ENCODE measurements around the gene SLC15A4. TPM values are rescaled to one million over a fixed set of nuclear protein-coding genes. Genes with fewer than 3 reads are reported as not detected.

SLC15A4 gene
- total RNA-seq, 3 donors from 2014 or later: 15.8 to 19.8 (median 18.6) TPM

DNA sequence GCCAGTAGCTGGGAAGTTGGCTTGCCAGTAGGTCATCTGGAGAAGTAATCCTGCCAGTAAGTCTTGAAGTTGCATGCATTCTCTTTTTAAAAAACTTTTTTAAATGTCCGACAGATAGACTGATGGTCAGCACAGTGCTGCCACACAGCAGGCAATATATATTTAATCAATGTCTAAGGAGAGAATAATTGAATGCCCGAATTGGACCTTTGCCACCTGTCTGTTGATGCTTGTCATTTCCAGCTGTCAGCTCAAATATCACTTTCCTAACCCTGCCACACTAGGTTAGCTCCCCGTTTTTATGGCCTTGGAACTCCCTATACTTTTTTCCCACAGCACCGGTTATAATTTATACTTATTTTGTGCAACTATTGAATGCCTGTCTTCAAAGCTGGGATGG, 2.1 kb upstream of the SLC15A4 start:
- no peak overlapping the region for H3K4me3 Mint-ChIP-seq

DNA sequence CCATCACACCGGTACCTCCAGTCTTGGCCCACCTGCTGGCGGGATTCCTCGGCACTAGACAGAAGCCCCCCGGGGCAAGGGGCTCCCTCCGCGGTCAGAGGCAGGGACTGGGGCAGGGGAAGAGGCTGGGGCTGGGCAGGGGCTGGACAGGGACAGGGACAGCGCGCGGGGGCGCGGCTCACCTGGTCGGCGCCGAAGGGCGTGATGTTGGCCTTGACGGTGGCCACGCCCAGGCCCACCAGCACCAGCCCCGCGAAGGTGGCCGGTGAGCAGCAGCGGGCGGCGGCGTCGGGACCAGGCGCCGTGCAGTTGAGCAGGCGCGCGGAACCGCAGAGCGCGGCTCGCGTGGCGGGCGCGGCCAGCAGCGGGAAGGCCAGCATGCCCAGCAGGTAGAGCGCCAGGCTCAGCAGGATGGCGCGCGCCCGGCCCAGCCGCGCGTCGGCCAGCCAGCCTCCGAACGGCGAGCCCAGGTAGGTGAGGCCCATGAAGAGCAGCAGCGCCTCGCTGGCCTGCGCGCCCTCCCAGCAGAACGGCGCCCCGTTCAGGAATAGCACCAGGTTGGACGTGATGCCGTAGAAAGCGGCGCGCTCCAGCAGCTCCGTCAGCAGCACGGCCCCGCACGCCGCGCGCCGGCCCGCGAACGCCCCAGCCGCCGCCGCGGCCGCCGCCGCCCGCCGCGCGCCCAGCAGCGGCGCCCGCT, 392 bp downstream of the SLC15A4 start:
- H3K4me1 Mint-ChIP-seq (ENCODE audit: low read depth): peaks cover 32% of the 10 kb centered on the region
- DNase-seq: peak; percentile 10
- no peaks in the 10 kb centered on the region for H3K9me3 Mint-ChIP-seq
- H3K36me3 Mint-ChIP-seq (ENCODE audit: insufficient read depth): peaks cover 10% of the 10 kb centered on the region
- peak; percentile 35 to 66 for ATAC-seq
- peak overlapping the region; percentile 83 for H3K4me3 Mint-ChIP-seq
- no peaks in the 10 kb centered on the region for H3K27me3 Mint-ChIP-seq (ENCODE audit: low read depth)

More for the DNA sequence above, 2.1 kb upstream of the SLC15A4 start:
- H3K36me3 Mint-ChIP-seq (ENCODE audit: insufficient read depth): peaks cover 5% of the 10 kb centered on the region
- peaks cover 5% of the 10 kb centered on the region for H3K27me3 Mint-ChIP-seq (ENCODE audit: low read depth)
- H3K4me1 Mint-ChIP-seq (ENCODE audit: low read depth): peaks cover 29% of the 10 kb centered on the region
- DNase-seq: no peak
- no peak for ATAC-seq
- H3K9me3 Mint-ChIP-seq: no peaks in the 10 kb centered on the region

GRCh38 chr12:128820723-128821432, 2.9 kb downstream of the SLC15A4 start:
- ATAC-seq (no peak), DNase-seq (no peak)
- no peaks in the 10 kb centered on the region for H3K9me3 Mint-ChIP-seq
- H3K27me3 Mint-ChIP-seq (ENCODE audit: low read depth): no peaks in the 10 kb centered on the region
- H3K4me3 Mint-ChIP-seq: peak overlapping the region; percentile 42
- H3K36me3 Mint-ChIP-seq (ENCODE audit: insufficient read depth): peaks cover 10% of the 10 kb centered on the region
- H3K4me1 Mint-ChIP-seq (ENCODE audit: low read depth): peaks cover 52% of the 10 kb centered on the region

DNA sequence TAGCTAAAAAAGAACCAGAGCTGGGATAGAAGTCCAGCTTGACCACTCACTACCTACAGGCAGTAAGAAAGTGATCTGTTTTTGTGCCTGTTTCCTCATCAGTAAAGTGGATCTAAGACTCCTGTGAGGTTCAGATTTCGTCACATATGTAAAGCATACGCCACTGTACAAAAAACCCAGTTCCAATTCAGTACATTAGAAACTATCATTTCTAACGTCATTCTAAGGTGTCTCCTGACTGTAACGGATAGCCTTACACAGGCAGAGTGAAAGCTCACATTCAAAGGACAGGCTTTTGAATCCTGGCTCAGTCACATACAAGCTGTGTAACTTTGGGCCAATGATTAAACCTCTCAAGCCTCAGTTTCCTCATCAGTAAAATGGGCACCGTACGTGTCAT, 3.5 kb downstream of the SLC15A4 start:
- H3K9me3 Mint-ChIP-seq: no peaks in the 10 kb centered on the region
- peaks cover 10% of the 10 kb centered on the region for H3K36me3 Mint-ChIP-seq (ENCODE audit: insufficient read depth)
- DNase-seq (no peak), ATAC-seq (no peak)
- no peaks in the 10 kb centered on the region for H3K27me3 Mint-ChIP-seq (ENCODE audit: low read depth)
- H3K4me3 Mint-ChIP-seq: no peak overlapping the region
- peaks cover 55% of the 10 kb centered on the region for H3K4me1 Mint-ChIP-seq (ENCODE audit: low read depth)

DNA sequence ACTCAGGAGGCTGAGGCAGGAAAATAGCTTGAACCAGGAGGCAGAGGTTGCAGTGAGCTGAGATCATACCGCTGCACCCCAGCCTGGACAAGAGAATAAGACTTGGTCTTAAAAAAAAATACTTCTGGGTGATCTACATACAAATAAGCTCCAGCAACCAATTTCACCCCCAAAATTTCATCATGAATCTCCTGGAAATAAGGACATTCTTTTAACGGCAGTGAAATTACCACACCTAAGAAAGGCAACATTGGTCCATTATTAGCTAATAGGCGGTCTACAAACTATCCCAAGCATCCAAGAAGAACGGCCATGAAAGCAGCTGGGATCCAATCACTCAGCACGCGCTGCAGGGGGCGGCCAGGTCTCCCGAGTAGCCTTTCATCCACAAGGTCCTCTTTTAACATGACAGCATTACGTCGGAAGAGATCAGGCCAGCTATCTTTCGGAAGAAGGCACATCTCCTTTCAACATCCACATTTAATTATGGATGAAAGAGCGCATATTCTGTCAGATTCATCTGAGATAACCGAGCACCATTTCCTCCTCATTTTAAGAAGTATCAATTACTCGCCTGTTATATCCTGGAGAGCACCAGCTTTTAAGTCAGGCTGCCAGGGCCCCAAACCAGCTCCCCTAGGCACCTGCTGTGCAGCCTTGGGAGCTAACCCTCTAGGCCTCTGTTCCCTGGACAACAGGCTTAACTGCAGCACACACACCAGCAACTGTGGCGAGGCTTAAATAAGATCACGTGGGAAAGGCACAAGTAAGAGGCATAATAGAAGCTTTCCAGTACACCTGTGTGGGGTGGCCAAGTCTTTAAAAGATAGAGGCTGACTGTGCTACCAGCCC, 4.2 kb downstream of the SLC15A4 start:
- no peaks in the 10 kb centered on the region for H3K27me3 Mint-ChIP-seq (ENCODE audit: low read depth)
- DNase-seq (no peak), ATAC-seq (no peak)
- no peak overlapping the region for H3K4me3 Mint-ChIP-seq
- peaks cover 15% of the 10 kb centered on the region for H3K36me3 Mint-ChIP-seq (ENCODE audit: insufficient read depth)
- peaks cover 60% of the 10 kb centered on the region for H3K4me1 Mint-ChIP-seq (ENCODE audit: low read depth)
- H3K9me3 Mint-ChIP-seq: no peaks in the 10 kb centered on the region

DNA sequence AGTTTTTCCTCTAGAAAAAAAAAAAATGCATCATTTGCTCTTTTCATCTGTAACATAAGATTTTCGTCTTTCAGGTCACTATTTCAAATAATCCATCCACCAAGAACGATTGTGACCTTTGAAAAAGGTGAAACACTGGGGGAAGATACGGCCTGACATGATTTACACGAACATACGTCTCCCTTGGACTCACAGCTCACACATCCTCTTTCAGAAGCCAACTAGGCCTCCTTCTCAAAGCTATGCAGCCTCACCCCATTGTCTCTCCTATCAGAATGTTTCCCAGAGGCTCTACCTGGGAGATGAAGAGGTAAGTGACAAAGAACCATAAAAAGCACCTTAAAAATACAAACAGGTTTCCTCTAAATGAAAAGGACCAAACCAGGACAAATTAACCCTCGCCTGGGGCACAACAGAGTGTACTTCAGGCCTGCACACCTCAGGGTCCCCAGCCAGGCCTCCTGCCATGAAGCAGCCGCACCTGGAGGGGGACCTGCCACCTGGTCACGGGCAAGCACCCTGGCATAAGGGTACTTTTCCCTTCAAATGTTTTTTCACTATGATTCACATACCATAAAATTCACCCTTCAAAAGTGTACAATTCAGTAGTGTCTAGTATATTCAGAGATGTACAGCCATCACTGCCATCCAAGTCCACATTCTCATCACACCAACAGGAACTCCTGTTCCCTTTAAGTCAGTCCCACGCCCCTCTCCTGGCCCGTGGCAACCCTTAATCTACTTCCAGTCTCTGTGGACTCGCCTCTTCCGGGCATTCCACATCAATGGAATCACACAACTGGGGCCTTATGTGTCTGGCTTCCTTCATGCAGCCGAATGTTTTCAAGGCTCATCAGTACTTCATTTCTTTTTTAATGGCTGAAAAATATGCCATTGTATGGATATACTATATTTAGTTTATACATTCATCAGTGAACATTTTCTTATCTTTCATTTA, 5.4 kb downstream of the SLC15A4 start:
- Mint-ChIP-seq H3K9me3 (no peaks in the 10 kb centered on the region), H3K4me3 (no peak overlapping the region), H3K36me3 (ENCODE audit: insufficient read depth) (peaks cover 25% of the 10 kb centered on the region), H3K4me1 (ENCODE audit: low read depth) (peaks cover 64% of the 10 kb centered on the region), H3K27me3 (ENCODE audit: low read depth) (no peaks in the 10 kb centered on the region)
- no peak for DNase-seq
- no peak for ATAC-seq

- H3K4me1 Mint-ChIP-seq (ENCODE audit: low read depth): peaks cover 66% of the 10 kb centered on the region
- H3K4me3 Mint-ChIP-seq: no peak overlapping the region
- H3K27me3 Mint-ChIP-seq (ENCODE audit: low read depth): no peaks in the 10 kb centered on the region
- peaks cover 27% of the 10 kb centered on the region for H3K36me3 Mint-ChIP-seq (ENCODE audit: insufficient read depth)
- DNase-seq (no peak), ATAC-seq (no peak)
- no peaks in the 10 kb centered on the region for H3K9me3 Mint-ChIP-seq
Measured at GRCh38 chr12:128817111-128818015, 6.4 kb downstream of the SLC15A4 start.

DNA sequence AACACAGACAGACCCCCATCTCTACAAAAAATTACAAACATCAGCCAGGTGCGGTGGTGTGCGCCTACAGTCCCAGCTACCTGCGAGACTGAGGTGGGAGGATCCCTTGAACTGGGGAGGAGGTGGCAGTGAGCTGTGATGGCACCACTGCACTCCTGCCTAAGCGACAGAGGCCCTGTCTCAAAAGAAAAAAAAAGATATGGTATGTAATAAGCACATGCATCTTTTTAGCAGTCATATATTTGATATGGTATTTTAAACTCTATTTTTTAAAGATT, 7.2 kb downstream of the SLC15A4 start:
- no peak for ATAC-seq
- Mint-ChIP-seq H3K27me3 (ENCODE audit: low read depth) (no peaks in the 10 kb centered on the region), H3K9me3 (no peaks in the 10 kb centered on the region), H3K36me3 (ENCODE audit: insufficient read depth) (peaks cover 25% of the 10 kb centered on the region), H3K4me3 (no peak overlapping the region), H3K4me1 (ENCODE audit: low read depth) (peaks cover 64% of the 10 kb centered on the region)
- no peak for DNase-seq

DNA sequence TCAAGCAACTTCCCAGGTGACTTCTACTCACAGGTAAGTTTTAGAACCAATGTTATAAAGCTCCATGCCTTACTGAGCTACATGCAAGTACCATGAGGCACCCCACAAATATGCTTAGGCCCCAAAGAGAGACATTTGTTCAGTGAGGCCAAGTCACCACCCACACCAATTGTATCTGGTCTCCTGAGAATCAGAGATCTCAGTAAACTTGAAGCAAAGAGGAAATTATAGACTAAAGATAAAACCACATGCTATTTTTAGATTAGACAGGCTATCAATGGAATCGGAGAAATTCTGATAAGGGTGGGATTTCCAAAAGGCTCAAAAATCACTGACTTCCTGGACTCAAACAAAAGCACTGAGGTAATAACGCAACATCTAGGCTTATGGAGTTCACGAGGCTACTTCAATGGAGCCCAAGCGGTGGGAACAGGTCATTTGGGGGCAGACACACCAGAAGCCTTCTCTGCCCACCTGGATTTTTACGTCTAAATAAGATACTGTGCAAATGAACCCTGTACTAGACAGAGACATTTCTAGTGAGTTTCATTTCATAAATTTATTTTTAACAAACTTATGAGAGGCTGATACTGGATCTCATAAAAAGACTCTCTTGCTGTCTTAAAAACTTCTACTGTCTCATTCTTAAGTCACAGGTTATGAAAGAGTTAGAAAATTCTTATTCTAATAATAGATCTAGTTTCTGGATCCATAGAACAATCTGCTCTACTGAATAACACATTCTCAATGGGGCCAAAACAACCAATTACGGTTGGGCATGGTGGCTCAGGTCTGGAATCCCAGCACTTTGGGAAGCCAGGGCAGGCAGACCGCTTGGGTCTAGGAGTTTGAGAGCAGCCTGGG, 7.7 kb downstream of the SLC15A4 start:
- H3K27me3 Mint-ChIP-seq (ENCODE audit: low read depth): no peaks in the 10 kb centered on the region
- no peak overlapping the region for H3K4me3 Mint-ChIP-seq
- ATAC-seq (no peak), DNase-seq (no peak)
- H3K4me1 Mint-ChIP-seq (ENCODE audit: low read depth): peaks cover 62% of the 10 kb centered on the region
- no peaks in the 10 kb centered on the region for H3K9me3 Mint-ChIP-seq
- H3K36me3 Mint-ChIP-seq (ENCODE audit: insufficient read depth): peaks cover 25% of the 10 kb centered on the region

DNA sequence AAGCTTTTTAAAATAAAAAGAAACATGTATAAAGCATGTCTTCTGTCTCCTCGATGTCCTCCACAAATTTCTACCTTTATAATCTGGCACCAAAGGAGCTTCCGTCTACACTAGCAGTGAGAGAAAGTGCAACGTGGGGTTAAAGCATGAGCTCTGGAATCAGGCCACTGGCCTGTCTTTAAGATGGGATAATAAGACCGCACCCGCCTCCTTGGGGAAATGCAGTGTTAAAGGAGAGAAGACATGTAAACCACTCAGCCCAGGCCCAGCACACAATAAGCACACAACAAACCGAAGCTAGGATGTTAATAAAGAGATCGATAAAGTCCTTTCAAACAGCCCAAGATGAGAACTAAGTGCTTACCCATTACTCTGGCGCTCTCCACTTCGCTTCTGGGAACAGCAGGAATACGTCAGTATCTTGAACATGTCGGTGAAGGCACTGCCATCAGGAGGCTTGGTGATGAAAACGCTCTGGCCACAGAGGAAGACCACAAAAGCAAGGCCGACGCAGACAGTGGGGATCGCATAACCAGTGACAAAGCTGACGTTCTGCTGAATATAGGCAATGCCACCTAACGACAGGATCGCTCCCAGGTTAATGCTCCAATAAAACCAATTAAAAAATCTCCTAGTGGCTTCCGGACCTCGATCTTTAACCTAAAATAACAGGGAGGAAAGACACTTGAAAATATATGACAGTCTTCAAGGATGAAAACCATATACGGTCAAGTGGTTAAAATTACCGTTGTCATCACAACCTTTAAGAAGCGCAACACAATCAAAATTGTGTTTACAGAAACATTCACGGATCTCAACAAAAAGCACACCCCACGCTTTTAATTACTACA, 9.1 kb downstream of the SLC15A4 start:
- peaks cover 25% of the 10 kb centered on the region for H3K36me3 Mint-ChIP-seq (ENCODE audit: insufficient read depth)
- H3K4me1 Mint-ChIP-seq (ENCODE audit: low read depth): peaks cover 65% of the 10 kb centered on the region
- ATAC-seq: no peak
- H3K4me3 Mint-ChIP-seq: no peak overlapping the region
- DNase-seq: no peak
- no peaks in the 10 kb centered on the region for H3K27me3 Mint-ChIP-seq (ENCODE audit: low read depth)
- H3K9me3 Mint-ChIP-seq: no peaks in the 10 kb centered on the region

DNA sequence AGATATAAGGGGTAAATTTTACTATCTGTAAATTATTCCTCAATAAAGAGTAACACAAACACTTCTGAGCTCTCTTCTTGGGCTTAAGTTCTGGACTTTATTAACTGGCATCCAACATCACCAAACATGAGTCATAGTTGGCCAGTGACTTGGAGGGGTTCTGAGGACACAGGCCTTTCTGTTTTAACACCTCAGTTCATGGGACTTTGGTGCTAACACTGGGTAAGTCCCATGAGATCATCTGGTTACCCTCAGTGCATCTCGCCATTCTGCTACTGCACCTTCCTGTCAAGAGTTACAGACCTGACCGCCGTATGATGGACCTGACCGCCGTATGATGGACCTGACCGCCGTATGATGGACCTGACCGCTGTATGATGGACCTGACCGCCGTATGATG, 9.9 kb downstream of the SLC15A4 start:
- H3K36me3 Mint-ChIP-seq (ENCODE audit: insufficient read depth): peaks cover 24% of the 10 kb centered on the region
- no peak for DNase-seq
- H3K27me3 Mint-ChIP-seq (ENCODE audit: low read depth): no peaks in the 10 kb centered on the region
- no peak for ATAC-seq
- no peaks in the 10 kb centered on the region for H3K9me3 Mint-ChIP-seq
- H3K4me3 Mint-ChIP-seq: no peak overlapping the region
- H3K4me1 Mint-ChIP-seq (ENCODE audit: low read depth): peaks cover 62% of the 10 kb centered on the region

DNA sequence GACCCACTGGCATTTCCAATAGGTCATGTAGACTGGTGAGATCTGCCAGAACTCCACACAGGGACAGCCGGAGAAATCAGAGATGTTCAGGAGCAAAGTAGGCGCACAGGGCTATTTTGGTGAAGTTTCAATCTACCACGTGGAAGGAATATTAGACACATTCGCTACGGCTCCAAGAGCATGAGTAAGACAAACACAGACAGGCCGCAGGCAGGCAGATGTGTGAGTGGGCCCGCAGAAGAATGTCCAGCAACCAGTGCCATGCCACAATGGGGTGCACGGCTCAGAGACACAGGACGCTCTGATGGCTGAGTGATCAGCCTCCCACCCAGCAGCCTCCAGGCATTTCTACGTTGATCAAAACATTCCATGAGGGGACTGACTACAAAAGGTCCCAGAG, 10.4 kb downstream of the SLC15A4 start:
- Mint-ChIP-seq H3K9me3 (no peaks in the 10 kb centered on the region), H3K27me3 (ENCODE audit: low read depth) (no peaks in the 10 kb centered on the region), H3K4me1 (ENCODE audit: low read depth) (peaks cover 59% of the 10 kb centered on the region), H3K36me3 (ENCODE audit: insufficient read depth) (peaks cover 29% of the 10 kb centered on the region), H3K4me3 (no peak overlapping the region)
- ATAC-seq (no peak), DNase-seq (no peak)
